ENCODE results near the gene ITCH.
A peak's percentile ranks its signal among the peaks of the same experiment; 100 is the strongest.
"Not testable (repeated sequence)": the region's sequence is repeated elsewhere in the genome, so short reads cannot be mapped to it uniquely, and the experiment has no call there.

ITCH gene

DNA sequence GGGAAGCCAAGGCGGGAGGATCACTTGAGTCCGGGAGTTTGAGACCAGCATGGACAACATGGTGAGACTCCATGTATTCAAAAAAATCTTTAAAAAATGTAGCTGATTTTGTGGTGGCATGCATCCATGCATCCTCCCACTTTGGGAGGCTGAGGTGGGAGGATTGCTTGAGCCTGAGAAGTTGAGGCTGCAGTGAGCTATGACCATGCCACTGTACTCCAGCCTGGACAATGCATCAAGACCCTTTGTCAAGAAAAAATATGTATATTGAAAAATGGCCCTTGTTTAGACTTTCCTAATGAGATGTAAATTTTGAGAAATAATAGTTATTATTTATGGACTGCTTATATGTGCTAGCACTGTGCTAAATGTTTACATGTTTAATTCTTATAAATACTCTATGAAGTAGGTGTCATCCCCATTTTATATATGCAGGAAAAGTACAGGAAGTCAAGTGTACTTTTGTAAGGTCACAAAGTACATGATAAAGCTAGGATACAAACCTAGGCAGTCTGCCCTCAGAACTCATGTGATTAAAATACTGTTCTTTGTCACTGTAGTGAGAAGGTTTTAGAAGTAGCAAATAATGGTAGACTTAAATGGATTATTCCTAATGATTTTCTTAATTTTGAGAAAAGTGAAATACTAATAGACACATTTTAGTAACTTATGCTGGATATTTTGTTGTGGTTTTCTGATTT lies 58.8 kb downstream of the ITCH start:
- DNase-seq: no peak

DNA sequence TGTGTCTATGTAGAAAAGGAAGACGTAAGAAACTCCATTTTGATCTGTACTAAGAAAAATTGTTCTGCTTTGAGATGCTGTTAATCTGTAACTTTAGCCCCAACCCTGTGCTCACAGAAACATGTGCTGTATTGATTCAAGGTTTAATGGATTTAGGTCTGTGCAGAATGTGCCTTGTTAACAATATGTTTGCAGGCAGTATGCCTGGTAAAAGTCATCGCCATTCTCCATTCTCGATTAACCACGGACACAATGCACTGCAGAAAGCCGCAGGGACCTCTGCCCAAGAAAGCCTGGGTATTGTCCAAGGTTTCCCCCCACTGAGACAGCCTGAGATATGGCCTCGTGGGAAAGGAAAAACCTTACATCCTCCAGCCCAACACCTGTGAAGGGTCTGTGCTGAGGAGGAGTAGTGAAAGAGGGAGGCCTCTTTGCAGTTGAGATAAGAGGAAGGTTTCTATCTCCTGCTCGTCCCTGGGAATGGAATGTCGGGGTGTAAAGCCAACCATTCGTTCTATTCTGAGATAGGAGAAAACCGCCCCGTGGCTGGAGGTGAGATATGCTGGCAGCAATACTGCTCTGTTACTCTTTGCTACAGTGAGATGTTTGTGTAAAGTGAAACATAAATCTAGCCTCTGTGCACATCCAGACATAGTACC lies 62.1 kb downstream of the ITCH start:
- DNase-seq: not testable (repeated sequence)

DNA sequence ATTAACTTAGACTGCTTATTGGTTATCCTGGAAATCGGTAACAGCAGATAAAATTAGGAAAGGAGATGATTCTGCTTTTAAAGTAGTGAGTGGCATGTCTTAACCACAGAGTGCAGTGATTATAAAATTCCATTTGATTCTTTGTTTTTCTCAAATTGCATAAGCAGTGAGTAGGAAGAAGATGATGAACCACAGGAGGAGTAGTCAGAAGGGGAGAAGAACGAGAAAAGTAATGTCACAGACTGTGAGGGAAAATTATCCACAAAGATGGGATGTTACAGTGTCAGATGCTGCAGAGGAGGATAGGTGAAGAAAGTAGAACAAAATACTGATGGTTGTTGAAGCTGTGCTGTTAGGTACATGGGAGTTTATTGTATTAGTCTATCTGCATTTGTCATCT lies 63.0 kb downstream of the ITCH start:
- no peak for DNase-seq

DNA sequence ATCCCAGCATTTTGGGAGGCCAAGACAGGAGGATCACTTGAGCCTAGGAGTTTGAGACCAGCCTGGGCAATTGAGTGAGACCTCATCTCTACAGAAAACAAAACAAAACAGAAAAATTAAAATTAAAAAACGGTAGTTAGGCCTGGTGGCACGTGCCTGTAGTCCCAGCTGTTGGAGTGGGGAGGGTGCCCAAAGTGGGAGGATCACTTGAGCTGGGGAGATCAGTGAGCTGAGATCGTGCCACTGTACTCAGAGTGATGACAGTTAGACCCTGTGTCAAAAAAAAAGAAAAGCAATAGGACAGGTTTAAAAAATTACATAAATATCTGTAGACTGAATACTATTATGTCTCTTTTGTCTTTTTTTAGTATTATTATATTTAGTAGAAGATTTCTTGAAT lies 64.3 kb downstream of the ITCH start:
- no peak for DNase-seq

DNA sequence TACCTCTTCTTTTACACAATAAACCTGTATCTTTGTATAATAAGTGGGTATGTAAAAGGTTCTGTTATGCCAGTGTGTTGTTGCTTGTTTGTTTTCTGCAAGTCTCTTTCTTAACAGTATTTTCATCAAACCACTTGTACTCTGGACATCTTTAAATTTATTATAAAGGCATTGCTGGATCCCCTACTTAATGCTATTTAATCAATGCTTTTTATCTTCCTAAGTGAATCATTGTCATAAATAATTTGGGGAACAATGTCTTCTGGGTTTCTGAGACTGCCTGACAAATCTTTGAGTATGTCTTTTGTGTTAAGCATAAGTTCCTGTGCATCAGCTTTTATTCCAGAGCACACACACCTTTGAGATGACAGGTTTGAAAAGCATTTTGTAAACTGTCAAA lies 64.7 kb downstream of the ITCH start:
- DNase-seq: no peak

DNA sequence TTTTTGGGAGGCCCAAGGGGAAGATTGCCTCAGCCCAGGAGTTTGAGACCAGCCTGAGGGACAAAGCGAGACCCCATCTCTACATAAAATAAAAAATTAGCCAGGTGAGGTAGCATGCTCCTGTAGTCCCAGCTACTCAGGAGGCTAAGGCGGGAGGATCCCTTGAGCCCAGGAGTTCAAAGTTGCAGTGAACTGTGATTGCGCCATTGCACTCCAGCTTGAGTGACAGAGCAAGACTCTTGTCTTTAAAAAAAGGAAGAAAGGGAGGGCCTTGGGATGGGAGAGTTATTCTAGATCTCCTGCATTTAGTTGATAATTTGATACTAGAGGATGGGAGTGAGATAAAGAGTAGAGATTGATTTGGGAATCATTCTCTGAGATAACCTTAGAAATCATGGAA lies 68.1 kb downstream of the ITCH start:
- peak; percentile 35 for DNase-seq

DNA sequence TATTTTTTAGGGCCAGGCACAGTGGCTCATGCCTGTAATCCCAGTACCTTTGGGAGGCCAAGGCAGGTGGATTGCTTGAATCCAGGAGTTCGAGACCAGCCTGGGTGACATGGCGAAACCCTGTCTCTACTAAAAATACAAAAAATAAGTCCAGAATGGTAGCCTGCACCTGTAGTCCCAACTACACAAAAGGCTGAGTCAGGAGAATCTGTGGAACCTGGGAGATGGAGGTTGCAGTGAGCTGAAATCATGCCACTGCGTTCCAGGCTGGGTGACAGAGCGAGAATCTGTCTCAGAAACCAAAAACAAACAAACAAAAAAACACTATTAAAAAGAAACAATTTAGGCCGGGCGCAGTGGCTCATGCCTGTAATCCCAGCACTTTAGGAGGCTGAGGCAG lies 69.6 kb downstream of the ITCH start:
- DNase-seq: not testable (repeated sequence)

DNA sequence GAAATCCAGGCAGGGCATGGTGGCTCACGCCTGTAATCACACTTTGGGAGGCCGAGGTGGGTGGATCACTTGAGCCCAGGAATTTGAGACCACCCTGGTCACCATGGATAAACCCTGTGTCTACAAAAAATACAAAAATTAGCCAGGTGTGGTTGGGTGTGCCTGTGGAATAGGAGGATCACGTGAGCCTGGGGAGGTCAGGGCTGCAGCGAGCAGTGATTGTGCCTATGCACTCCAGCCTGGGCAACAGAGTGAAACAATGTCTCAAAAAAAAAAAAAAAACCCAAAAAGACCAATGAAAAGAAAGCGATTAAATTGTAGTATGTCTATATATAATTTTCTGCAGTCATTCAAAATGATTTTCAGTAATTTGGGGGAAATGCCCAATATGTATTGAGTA lies 70.3 kb downstream of the ITCH start:
- no peak for DNase-seq

DNA sequence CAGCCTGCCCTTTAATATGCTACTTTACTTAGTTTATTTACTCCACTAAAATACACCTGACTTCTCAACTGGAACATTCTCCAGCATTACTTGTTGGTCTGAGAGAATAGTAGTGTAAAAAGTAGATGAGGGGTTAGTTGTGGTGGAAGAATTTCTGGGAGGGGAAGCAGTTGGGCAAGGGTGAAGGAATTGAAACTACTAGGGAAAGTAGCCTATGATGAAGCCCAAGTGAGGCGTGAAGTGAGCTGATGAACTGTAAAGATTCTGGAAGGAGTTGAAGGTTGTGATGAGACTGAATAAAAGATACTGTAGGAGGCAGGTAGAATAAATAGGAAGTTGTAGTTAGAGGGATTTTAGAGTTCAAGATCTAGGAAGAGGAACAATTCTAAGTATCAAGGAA lies 72.5 kb downstream of the ITCH start:
- DNase-seq: peak; percentile 57

DNA sequence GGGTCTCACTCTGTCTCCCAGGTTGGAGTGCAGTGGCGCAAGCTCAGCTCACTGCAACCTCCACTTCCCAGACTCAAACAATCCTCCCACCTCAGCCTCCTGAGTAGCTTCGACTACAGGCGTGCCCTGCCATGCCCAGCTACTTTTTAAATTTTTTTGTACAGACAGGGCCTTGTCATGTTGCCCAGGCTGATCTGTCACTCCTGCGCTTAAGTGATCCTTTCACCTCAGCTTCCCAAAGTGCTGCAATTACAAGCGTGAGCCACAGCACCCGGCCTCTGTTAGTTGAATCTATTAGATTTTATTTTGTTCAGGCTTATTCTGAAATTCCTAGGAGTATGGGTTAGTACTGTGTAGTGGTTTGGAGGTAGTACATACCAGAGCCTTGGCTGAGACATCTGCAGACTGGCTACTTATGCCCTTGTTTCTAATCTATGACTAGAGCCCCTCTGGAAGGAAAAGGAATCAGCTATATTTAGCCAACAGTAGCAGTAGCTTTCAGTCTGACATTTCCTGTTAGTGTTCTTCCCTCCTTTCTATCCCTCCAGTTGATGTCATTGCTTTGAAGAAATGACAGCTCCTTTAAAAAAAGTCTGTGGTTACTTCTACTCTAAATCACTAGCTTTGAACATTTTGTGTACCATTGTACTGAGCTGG lies 74.4 kb downstream of the ITCH start:
- peak; percentile 46 for DNase-seq

DNA sequence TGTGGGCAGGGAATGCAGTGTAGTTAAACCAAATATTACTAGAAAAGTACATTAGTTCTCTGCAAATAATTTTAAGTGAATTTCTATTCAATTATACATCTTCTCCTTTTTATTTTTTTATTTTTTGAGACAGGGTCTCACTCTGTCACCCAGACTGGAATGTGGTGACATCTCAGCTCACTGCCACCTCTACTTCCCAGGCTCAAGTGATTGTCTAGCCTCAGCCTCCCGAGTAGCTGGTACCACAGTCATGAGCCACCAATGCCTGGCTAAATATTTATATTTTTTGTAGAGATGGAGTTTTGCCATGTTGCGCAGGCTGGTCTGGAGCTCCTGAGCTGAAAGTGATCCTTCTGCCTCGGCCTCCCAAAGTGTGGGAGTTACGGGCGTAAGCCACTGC lies 76.1 kb downstream of the ITCH start:
- DNase-seq: no peak

DNA sequence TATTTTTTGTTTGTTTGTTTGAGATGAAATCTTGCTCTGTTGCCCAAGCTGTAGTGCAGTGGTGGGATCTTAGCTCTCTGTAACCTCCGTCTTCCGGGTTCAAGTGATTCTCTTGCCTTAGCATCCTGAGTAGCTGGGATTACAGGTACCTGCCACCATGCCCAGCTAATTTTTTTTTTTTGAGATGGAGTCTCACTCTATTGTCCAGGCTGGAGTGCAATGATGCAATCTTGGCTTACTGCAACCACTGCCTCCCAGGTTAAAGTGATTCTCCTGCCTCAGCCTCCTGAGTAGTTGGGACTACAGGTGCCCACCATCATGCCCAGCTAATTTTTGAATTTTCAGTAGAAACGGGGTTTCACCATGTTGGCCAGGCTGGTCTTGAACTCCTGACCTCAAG lies 78.3 kb downstream of the ITCH start:
- DNase-seq: not testable (repeated sequence)

DNA sequence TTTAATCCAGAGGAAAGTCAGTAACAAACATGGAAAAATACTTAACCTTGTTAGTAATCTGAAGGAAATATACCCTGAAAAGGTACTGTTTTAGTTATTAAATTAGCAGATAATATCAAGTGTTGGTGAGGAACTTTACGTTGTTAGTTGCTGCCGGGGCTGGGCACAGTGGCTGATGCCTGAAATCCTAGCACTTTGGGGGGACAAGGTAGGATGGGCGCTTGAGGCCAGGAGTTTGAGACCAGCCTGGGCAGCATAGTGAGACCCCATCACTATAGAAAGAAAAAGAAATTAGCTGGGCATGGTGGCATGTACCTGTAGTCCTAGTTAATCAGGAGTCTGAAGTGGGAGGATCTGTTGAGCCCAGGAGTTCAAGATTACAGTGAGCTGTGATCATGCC lies 80.5 kb downstream of the ITCH start:
- no peak for DNase-seq

DNA sequence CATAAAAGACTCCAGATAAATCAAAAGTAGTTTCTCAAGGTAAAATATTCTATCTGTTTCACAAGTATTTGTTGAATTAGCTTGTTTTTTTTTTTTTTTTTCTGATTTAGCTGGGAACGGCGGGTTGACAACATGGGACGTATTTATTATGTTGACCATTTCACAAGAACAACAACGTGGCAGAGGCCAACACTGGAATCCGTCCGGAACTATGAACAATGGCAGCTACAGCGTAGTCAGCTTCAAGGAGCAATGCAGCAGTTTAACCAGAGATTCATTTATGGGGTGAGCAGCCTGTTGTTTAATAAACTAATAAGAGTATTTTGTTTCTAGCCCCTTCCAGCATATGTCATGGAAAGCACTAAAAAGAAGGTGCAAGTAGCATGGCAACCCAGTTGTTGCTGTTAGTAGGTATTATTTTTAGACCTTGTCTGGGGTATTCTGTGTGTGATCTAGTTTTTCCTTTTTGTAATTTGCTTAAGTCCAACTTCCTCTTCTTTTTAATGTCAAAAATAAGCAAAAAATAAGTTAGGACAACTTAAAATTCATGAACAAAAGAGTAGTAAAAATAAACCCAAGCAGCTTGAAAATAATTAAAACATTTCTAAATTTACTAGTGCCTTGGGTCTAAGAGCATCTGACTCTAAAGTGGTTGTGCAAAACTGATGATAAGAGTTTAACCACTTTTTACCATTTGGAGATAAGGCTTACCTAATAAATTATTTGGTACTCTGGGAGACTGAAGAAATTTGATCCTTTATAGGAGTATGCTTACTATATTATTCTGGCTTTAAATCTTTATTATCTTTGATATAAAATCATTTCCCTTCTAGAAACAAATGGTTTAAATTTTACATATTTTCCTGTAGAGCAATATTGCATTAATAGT lies 82.3 kb downstream of the ITCH start:
- DNase-seq: no peak

DNA sequence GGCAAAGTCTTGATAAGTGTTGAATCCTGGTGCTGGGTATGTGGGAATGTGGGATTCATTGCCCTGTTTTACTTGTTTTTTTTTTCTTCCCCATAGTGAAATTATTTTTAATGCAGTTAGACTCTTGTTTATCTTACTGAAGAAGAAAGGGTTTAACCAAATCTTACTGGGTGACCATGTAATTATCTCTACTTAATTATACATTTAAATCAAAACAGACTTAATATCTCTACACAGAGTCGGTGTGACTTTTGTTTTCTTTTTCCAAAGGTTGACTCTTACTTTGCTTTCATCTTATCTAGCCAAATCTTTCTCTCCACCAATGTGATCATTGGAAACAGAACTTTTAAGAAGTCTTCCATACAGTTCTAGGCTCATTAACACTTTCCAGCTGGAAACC lies 85.4 kb downstream of the ITCH start:
- no peak for DNase-seq

DNA sequence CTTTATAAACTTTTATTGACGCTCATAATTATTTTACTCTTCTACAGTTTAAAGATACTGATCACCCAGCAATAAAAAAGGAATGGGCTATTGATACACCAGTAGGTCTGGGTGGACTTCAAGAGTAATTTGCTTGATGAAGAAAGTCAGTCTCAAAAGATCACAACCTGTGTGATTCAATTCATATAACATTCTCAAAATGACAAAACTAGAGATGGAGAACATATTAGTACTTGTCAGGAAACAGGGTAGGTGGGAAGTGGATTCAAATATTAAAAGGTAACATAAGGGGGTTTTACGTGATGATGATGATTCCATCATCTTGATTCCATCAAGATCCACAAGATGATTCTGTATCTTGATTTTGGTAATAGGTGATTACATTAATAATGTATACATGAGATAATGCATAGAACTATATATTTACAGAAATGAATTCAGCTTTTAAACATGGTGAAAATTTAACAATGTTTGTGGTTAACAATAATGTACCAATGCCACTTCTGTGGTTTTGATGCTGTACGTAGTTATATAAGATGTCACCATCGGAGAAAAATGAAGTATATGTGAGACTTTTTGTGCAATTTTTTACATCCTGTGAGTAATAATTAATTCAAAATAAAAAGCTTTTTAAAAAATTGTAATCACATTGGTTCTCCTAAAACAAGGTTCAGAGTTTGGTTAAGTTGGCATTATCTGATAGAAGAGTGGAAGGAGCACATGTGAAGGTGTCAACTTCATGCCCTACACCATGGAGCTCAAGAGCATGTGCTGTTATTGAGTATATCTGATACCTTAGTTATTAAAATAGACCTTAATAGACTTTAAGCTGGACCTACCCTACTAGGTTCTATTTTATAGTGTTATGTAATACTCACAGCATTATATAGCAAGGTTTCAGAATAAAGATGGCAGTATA lies 86.9 kb downstream of the ITCH start:
- DNase-seq: no peak

DNA sequence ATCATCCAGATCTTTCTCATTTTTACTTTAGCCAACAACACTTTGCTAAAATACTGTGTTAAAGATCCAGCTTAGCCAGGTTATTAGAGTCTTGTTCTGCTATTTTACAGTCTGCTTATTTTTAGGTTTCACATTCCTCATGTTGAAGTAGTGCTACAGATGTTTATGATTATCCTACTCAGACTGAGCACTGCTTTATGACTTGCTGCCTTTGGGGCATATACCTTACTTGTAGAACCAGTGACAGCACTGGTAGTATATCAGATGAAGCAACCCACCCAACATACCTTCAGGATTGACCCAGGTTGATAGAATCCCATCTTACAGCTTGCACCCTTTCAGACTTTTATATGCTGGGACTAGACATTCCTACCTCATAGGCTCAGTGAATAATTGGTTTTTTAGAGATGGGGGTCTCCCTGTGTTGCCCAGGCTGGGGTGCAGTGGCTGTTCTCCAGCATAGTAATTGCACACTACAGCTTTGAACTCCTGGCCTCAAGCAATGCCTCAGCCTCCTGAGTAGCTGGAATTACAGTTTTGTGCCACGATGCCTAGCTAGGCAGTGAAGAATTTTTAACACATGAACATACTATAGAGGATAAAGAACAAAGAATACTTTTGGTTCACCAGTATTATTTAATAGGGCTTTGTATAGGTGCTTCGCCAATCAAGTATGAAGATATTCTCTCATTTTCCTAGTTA lies 89.4 kb downstream of the ITCH start:
- no peak for DNase-seq

DNA sequence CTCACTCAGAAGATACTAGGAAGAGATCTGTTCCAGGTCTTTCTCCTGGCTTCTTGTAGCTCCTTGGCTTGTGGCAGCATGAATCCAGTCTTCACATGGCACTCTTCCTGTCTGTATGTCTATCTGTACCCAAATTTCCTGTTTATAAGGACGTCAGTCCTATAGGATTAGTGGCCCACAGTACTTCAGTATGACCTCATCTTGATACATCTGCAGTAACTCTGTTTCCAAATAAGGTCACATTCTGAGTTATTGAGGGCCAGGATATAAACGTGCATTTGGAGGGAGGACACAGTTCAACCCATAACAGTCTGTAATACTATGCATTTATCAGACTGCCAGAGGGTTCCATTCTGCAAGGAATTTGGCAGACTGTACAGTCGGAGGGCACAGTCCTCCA lies 95.6 kb downstream of the ITCH start:
- no peak for DNase-seq

DNA sequence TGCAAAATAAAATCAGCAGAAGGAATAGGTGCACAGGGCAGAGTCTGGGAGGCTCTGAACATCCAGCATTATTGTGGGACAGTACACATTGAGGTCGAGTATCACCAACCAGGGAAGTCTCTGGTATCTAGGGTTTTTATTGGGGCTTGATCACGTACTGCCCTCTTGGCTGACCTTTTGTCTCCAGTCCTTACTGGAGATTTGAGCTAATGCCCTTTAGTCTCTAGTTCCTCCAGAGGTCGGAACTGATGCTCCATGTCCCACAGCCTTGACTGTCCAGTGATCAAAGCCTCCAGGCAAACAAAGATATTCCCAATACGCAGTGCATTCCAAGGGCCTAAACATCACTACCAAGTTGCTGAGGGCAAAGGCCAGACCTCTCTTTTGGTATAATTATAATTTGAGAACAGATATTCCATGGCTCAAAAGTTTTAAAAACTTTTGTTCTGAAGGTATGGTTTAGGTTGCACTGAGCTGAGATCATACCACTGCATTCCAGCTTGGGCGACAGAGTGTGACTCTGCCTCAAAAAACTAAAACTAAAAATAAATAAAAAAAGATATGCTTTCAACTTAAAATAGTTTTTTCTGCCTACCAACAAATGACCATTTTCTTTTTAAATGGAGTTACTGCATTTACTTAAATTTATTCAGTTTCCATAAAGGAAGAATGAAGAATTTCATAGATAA lies 96.3 kb downstream of the ITCH start:
- DNase-seq: no peak

DNA sequence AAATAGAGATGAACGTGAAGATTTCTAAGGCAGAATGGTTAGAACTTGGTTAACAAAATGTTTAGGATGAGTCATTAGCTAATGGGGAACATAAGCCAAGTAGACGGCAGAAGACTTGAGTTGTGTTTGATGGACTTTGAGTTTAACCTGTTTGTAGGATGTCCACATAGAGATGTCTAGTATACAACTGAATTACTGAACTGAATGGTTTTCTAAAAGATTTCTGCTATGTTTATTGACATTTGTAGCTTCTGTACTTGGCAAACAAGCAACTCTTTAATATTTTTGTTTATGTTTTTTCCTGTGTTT lies 98.7 kb downstream of the ITCH start:
- DNase-seq: no peak

DNA sequence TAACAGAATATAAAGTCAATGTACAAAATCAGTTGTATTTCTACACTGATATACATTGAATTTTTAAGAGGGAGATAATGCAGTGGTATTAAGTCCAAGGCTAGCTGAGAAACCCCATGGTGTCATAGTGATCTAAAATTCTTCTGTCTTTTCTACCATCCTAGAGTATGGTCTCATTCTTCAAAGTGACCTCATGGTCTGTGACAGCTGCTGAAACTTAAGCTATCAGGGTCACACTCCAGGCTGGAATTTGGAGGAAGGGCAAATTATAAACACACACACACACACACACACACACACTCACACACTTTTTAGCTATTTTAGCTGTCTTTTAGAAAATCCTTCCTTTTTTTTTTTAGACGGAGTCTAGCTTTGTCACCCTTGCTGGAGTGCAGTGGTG lies 105.9 kb downstream of the ITCH start:
- DNase-seq: no peak

Measured in MV-4-11 (cell line).